HEK293 (cell line): Measurements from ENCODE around the gene PCBP2.

Source experiments
- CTCF ChIP-seq: fragments of 450-650 bp; formaldehyde crosslinking; IDR thresholded peaks from 2 replicates; pipeline ENCODE4 v1.5.1; 2016; ENCODE audit warnings: missing biosample characterization, missing genetic modification characterization
- ELK4 ChIP-seq: IDR thresholded peaks from 2 replicates; pipeline ENCODE4 v1.6.1; 2011; ENCODE audit warnings: mild to moderate bottlenecking, low read depth, low read length, borderline replicate concordance
- FEZF1 ChIP-seq: fragments of 450-650 bp; formaldehyde crosslinking; IDR thresholded peaks from 2 replicates; pipeline ENCODE4 v1.5.1; 2016; ENCODE audit warnings: missing biosample characterization, missing genetic modification characterization
- KLF8 ChIP-seq: fragments of 450-650 bp; formaldehyde crosslinking; IDR thresholded peaks from 2 replicates; pipeline ENCODE4 v1.5.1; 2016; ENCODE audit warnings: missing biosample characterization, missing genetic modification characterization
- KLF9 ChIP-seq: fragments of 450-650 bp; formaldehyde crosslinking; IDR thresholded peaks from 2 replicates; pipeline ENCODE4 v1.5.1; 2016; ENCODE audit warnings: missing biosample characterization, missing genetic modification characterization, low read depth
- MYNN ChIP-seq: fragments of 450-650 bp; formaldehyde crosslinking; IDR thresholded peaks from 2 replicates; pipeline ENCODE4 v1.5.1; 2016; ENCODE audit warnings: missing biosample characterization, missing genetic modification characterization, borderline replicate concordance
- REST ChIP-seq: fragments of 450-650 bp; formaldehyde crosslinking; IDR thresholded peaks from 2 replicates; pipeline ENCODE4 v1.5.1; 2016; ENCODE audit warnings: missing biosample characterization, missing genetic modification characterization
- TSHZ1 ChIP-seq: fragments of 450-650 bp; formaldehyde crosslinking; IDR thresholded peaks from 2 replicates; pipeline ENCODE4 v1.5.1; 2016; ENCODE audit warnings: missing biosample characterization, missing genetic modification characterization, borderline replicate concordance
- ZBTB17 ChIP-seq: fragments of 450-650 bp; formaldehyde crosslinking; IDR thresholded peaks from 2 replicates; pipeline ENCODE4 v1.5.1; 2016; ENCODE audit warnings: missing biosample characterization, missing genetic modification characterization
- ZFP37 ChIP-seq: fragments of 450-650 bp; formaldehyde crosslinking; IDR thresholded peaks from 2 replicates; pipeline ENCODE4 v1.5.1; 2016; ENCODE audit warnings: missing biosample characterization, missing genetic modification characterization
- ZFP41 ChIP-seq: fragments of 450-650 bp; formaldehyde crosslinking; IDR thresholded peaks from 2 replicates; pipeline ENCODE4 v1.5.1; 2016; ENCODE audit warnings: missing biosample characterization, missing genetic modification characterization, borderline replicate concordance
- ZNF146 ChIP-seq: fragments of 450-650 bp; formaldehyde crosslinking; IDR thresholded peaks from 2 replicates; pipeline ENCODE4 v1.5.1; 2016; ENCODE audit warnings: missing biosample characterization, missing genetic modification characterization
- ZNF239 ChIP-seq: fragments of 450-650 bp; formaldehyde crosslinking; IDR thresholded peaks from 2 replicates; pipeline ENCODE4 v1.5.1; 2016; ENCODE audit warnings: missing biosample characterization, missing genetic modification characterization
- ZNF335 ChIP-seq: fragments of 450-650 bp; formaldehyde crosslinking; conservative IDR thresholded peaks from 2 replicates; pipeline ENCODE4 v1.5.1; 2016; ENCODE audit warnings: missing biosample characterization, missing genetic modification characterization
- ZNF366 ChIP-seq: fragments of 450-650 bp; formaldehyde crosslinking; conservative IDR thresholded peaks from 2 replicates; pipeline ENCODE4 v1.5.1; 2016; ENCODE audit warnings: missing biosample characterization, missing genetic modification characterization
- ZNF585B ChIP-seq: fragments of 450-650 bp; formaldehyde crosslinking; IDR thresholded peaks from 2 replicates; pipeline ENCODE4 v1.5.1; 2016; ENCODE audit warnings: missing biosample characterization, missing genetic modification characterization
- ZNF600 ChIP-seq: fragments of 450-650 bp; formaldehyde crosslinking; IDR thresholded peaks from 2 replicates; pipeline ENCODE4 v1.5.1; 2016; ENCODE audit warnings: missing biosample characterization, missing genetic modification characterization
- ZNF654 ChIP-seq: fragments of 450-650 bp; formaldehyde crosslinking; IDR thresholded peaks from 2 replicates; pipeline ENCODE4 v1.5.1; 2016; ENCODE audit warnings: low read depth, missing biosample characterization, missing genetic modification characterization
- ZNF660 ChIP-seq: fragments of 450-650 bp; IDR thresholded peaks from 2 replicates; pipeline ENCODE4 v1.5.1; 2018; ENCODE audit warnings: missing biosample characterization, mild to moderate bottlenecking, missing genetic modification characterization
- ZNF76 ChIP-seq: fragments of 450-650 bp; formaldehyde crosslinking; IDR thresholded peaks from 2 replicates; pipeline ENCODE4; 2016; ENCODE audit warnings: low read depth, missing biosample characterization, missing genetic modification characterization, borderline replicate concordance
- ZNF792 ChIP-seq: fragments of 450-650 bp; formaldehyde crosslinking; IDR thresholded peaks from 2 replicates; pipeline ENCODE4 v1.5.1; 2016; ENCODE audit warnings: missing biosample characterization, missing genetic modification characterization
- ZSCAN23 ChIP-seq: fragments of 450-650 bp; formaldehyde crosslinking; IDR thresholded peaks from 2 replicates; pipeline ENCODE4 v1.5.1; 2016; ENCODE audit warnings: missing biosample characterization, missing genetic modification characterization
- TF ChIP-seq, protein P1 (sequence below): fragments of 450-650 bp; formaldehyde crosslinking; IDR thresholded peaks from 2 replicates; pipeline ENCODE4 v1.5.1; 2016; ENCODE audit warnings: missing biosample characterization, missing genetic modification characterization

The PCBP2 gene

DNA sequence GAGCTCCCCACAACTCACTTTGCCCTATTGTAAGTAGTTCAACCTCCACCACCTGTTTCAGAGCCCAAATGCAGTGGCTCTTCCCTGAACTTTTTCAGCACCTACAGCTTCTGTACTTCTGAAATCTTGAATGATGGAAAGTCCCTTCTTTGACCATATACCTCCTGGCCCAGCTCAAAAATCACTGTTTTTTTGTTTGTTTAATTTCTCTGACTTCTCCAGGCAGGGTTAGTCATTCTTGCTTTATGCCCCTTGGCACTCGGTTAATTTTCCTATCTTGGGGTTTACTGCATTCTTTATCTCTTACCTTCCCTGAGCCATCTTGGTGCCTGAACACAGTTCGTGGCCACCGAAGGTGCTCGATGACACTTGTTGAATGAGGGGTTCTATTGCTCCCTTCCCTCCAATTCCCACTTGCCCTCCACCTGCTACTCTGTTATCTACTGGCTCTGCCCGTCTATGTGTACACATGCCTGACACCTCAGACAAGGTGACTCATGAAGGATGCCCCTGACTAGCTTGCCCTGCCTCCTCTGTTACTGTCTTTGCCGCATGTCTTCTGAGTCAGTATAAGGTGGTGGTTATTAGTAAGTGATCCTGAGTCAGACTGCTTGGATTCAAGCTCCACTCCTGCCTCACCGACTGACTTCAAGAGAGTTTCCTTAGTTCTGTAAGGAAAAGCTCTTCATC, 23.9 kb upstream of the PCBP2 start (continued):
- TF ChIP-seq ZNF239 (tag by site-specific recombination) (no peak), ZNF600 (tag by site-specific recombination) (no peak), ZFP37 (tag by site-specific recombination) (0 out of 2 replicates have a peak, but pooled peaks have one; percentile 43), ZSCAN23 (tag by site-specific recombination) (no peak), FEZF1 (tag by site-specific recombination) (no peak), KLF9 (tag by site-specific recombination) (no peak), TSHZ1 (tag by site-specific recombination) (no peak), ZNF335 (tag by site-specific recombination) (no peak), ZNF654 (tag by site-specific recombination) (no peak), MYNN (tag by site-specific recombination) (no peak), REST (tag by site-specific recombination) (no peak), CTCF (no peak), ZNF146 (no peak), ZNF792 (tag by site-specific recombination) (no peak), ZNF585B (tag by site-specific recombination) (no peak), ZNF76 (tag by site-specific recombination) (no peak), ELK4 (no peak), ZNF366 (tag by site-specific recombination) (peak; percentile 62), ZFP41 (no peak), ZNF660 (tag by site-specific recombination) (no peak), ZBTB17 (peak; percentile 92), KLF8 (tag by site-specific recombination) (peak; percentile 29; the same call in 1 of the 2 replicates)
- TF ChIP-seq, protein P1, sequence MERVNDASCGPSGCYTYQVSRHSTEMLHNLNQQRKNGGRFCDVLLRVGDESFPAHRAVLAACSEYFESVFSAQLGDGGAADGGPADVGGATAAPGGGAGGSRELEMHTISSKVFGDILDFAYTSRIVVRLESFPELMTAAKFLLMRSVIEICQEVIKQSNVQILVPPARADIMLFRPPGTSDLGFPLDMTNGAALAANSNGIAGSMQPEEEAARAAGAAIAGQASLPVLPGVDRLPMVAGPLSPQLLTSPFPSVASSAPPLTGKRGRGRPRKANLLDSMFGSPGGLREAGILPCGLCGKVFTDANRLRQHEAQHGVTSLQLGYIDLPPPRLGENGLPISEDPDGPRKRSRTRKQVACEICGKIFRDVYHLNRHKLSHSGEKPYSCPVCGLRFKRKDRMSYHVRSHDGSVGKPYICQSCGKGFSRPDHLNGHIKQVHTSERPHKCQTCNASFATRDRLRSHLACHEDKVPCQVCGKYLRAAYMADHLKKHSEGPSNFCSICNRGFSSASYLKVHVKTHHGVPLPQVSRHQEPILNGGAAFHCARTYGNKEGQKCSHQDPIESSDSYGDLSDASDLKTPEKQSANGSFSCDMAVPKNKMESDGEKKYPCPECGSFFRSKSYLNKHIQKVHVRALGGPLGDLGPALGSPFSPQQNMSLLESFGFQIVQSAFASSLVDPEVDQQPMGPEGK, result no peak
